K562 (cell line): ENCODE data around the gene NELFE. TPM values are rescaled to one million over a fixed set of nuclear protein-coding genes. Genes with fewer than 3 reads are reported as not detected.

ENCODE experiments used
- ATAC-seq: fragments of 200-7000 bp; cut with Tn5 transposase; 3 replicates; pipeline ENCODE4 v1.9.1; 2020; ENCODE audit warnings: moderate library complexity
- BruUV-seq: library from RNA; stranded (reverse); fragments of 400-500 nt; replicated peaks from 2 replicates; lab custom pipeline; 2021; lab: Mats Ljungman, UMichigan
- CTCF ChIA-PET: fragments of 300-600 bp; formaldehyde crosslinking; extraction: SDS; loops from one replicate; lab custom pipeline; 2021; ENCODE audit warnings: low intra/inter-chr PET ratio; lab: Yijun Ruan, JAX
- POLR2A ChIA-PET: fragments of 300-600, 350-650 bp; sonication (Branson Sonifier 250); formaldehyde crosslinking; extraction: SDS; loops from one replicate; lab custom pipeline; 2021; ENCODE audit warnings: antibody characterized with exemption, inconsistent platforms; lab: Yijun Ruan, JAX
- DNase-seq, 4 experiments: peaks; one replicate each; pipeline versions ENCODE4 v3.0.0 to v3.0.0-alpha.2; 2011 to 2018; ENCODE audit warnings: low spot score in 3 of 4, mixed read lengths in 3 of 4; ENCODE audit errors: extremely low read depth in 1 of 4
- FAIRE-seq: peaks from 2 replicates; lab custom pipeline; 2011; peaks lifted over from hg19 to GRCh38; lab: Jason Lieb, UNC
- H2AFZ ChIP-seq: 2 replicates; pipeline ENCODE4 v1.6.0; 2011; ENCODE audit warnings: low read depth, low read length, control low read depth, inconsistent platforms
- H3K27ac ChIP-seq: fragments of 200-600 bp; 3 replicates; pipeline ENCODE4 v1.8.0; 2011; ENCODE audit warnings: low read depth, mild to moderate bottlenecking, control low read depth, inconsistent platforms, low read length, moderate library complexity, mixed read lengths; ENCODE audit errors: extremely low read depth
- H3K27me3 ChIP-seq, 2 experiments: fragments of 300-600 bp in 1 of 2; 2 replicates in 1 of 2; 3 replicates in 1 of 2; pipeline versions ENCODE4 v1.6.0 to v1.8.0; 2011; ENCODE audit warnings: inconsistent platforms in 2 of 2, low read length in 2 of 2, mild to moderate bottlenecking in 1 of 2, mixed read lengths in 1 of 2, moderate library complexity in 1 of 2; ENCODE audit not compliant: control insufficient read depth in 2 of 2, insufficient read depth in 2 of 2
- H3K36me3 ChIP-seq: fragments of 300-600 bp; 3 replicates; pipeline ENCODE4 v1.8.0; 2011; ENCODE audit warnings: mild to moderate bottlenecking, low read length, inconsistent platforms; ENCODE audit not compliant: control insufficient read depth, insufficient read depth
- H3K4me1 ChIP-seq, 2 experiments: fragments of 200-600 bp in 1 of 2; replicated peaks in 1 of 2; 2 replicates in 1 of 2; 3 replicates in 1 of 2; pipeline versions ENCODE4 v1.5.1 to v1.8.0; 2011; ENCODE audit warnings: inconsistent platforms in 2 of 2, low read length in 2 of 2, mild to moderate bottlenecking in 1 of 2, mixed read lengths in 1 of 2, moderate library complexity in 1 of 2; ENCODE audit not compliant: control insufficient read depth in 2 of 2, insufficient read depth in 2 of 2
- H3K4me2 ChIP-seq: 2 replicates; pipeline ENCODE4 v1.6.1; 2011; ENCODE audit warnings: low read length, control low read depth, inconsistent platforms, mixed read lengths; ENCODE audit not compliant: insufficient read depth
- H3K4me3 ChIP-seq: fragments of 200-600 bp; sonication (generic), shearing (Covaris generic); 2 replicates; pipeline ENCODE4 v1.5.1; 2016; ENCODE audit warnings: control low read depth, inconsistent platforms
- H3K79me2 ChIP-seq: fragments of 200-600 bp; 3 replicates; pipeline ENCODE4 v1.8.0; 2011; ENCODE audit warnings: low read length, inconsistent platforms; ENCODE audit not compliant: control insufficient read depth, insufficient read depth
- H3K9ac ChIP-seq, 2 experiments: 2 replicates each; pipeline versions ENCODE4 v1.6.0 to v1.6.1; 2011; ENCODE audit warnings: low read depth in 2 of 2, low read length in 2 of 2, control low read depth in 1 of 2, inconsistent platforms in 1 of 2, mild to moderate bottlenecking in 1 of 2, mixed read lengths in 1 of 2; ENCODE audit not compliant: insufficient read depth in 1 of 2
- H3K9me1 ChIP-seq: one replicate; pipeline ENCODE4 v1.6.0; 2011; ENCODE audit warnings: inconsistent platforms, mild to moderate bottlenecking, low read length, moderate library complexity; ENCODE audit not compliant: control insufficient read depth, insufficient read depth
- H3K9me3 ChIP-seq: replicated peaks from 2 replicates; pipeline ENCODE4 v1.5.1; 2011; ENCODE audit warnings: low read depth, low read length, inconsistent platforms; ENCODE audit not compliant: control insufficient read depth, insufficient read depth
- H4K20me1 ChIP-seq: replicated peaks from 2 replicates; pipeline ENCODE4 v1.6.1; 2011; ENCODE audit warnings: low read length, inconsistent platforms, mixed read lengths; ENCODE audit not compliant: control insufficient read depth, insufficient read depth
- DACH1 ChIP-seq: fragments of 450-650 bp; IDR thresholded peaks from 2 replicates; pipeline ENCODE4 v1.6.1; 2018; ENCODE audit not compliant: partially characterized antibody
- PHF21A ChIP-seq: fragments of 450-650 bp; IDR thresholded peaks from 2 replicates; pipeline ENCODE4 v1.6.1; 2017; ENCODE audit warnings: low read depth, borderline replicate concordance
- ZNF175 ChIP-seq: fragments of 200-800 bp; sonication (Bioruptor generic); IDR thresholded peaks from 2 replicates; pipeline ENCODE4 v1.6.1; 2016; ENCODE audit warnings: low read depth, mild to moderate bottlenecking, missing genetic modification characterization, missing compliant biosample characterization
- ZNF232 ChIP-seq: sonication (generic); formaldehyde crosslinking; IDR thresholded peaks from 2 replicates; pipeline ENCODE4 v1.8.0; 2022; ENCODE audit warnings: mild to moderate bottlenecking, missing genetic modification reagents
- ZNF316 ChIP-seq: fragments of 450-650 bp; IDR thresholded peaks from 2 replicates; pipeline ENCODE4 v1.6.1; 2016
- ZNF77 ChIP-seq: fragments of 250-450 bp; sonication (Bioruptor Pico); IDR thresholded peaks from 2 replicates; pipeline ENCODE4 v1.5.0; 2020
- ZNF785 ChIP-seq: fragments of 250-450 bp; sonication (Bioruptor Pico); IDR thresholded peaks from 2 replicates; pipeline ENCODE4 v1.4.0; 2020; ENCODE audit warnings: mild to moderate bottlenecking
- WGBS: fragments of 100-300 bp; shearing (Covaris generic); methylation state at CpG from one replicate; pipeline ENCODE4 v1.1.6; 2016; ENCODE audit warnings: low coverage, mixed read lengths; ENCODE audit not compliant: insufficient coverage; ENCODE audit errors: missing lambda C conversion rate; 5-methylcytosine and 5-hydroxymethylcytosine counted together
- in situ Hi-C: fragments of 300-500 bp; cut with MboI; formaldehyde crosslinking; loops from 4 replicates; pipeline ENCODE4 v1.15.0; 2018; ENCODE audit warnings: inconsistent platforms, mixed read lengths
- intact Hi-C: fragments of 100-400 bp; cut with micrococcal nuclease; formaldehyde crosslinking; loops from 2 replicates; pipeline ENCODE4 v1.14.2; 2022
- polyA plus RNA-seq, 8 experiments: library from polyadenylated mRNA; depleted of rRNA in 4 of 8; stranded (reverse) in 5 of 8; unstranded in 3 of 8; fragments of >200 nt; fragmentation: Nextera tagmentation in 2 of 8; fragmentation: Illumina TruSeq in 1 of 8; extraction: Ambion mirVana in 2 of 8; extraction: Trizol in 1 of 8; gene quantifications; 2 replicates each; pipeline versions ENCODE4 v1.2.1 to v1.2.3, GENCODE V29; 2011 to 2014; ENCODE audit warnings: inconsistent platforms in 1 of 8, missing spikeins in 1 of 8
- total RNA-seq, 7 experiments: library from RNA; depleted of rRNA in 6 of 7; stranded (reverse); fragments of >200 nt in 6 of 7; fragmentation: Illumina TruSeq in 2 of 7; extraction: Trizol in 2 of 7; gene quantifications; 2 replicates each; pipeline versions ENCODE4 v1.2.1 to v1.2.3, GENCODE V29; 2011 to 2021; ENCODE audit warnings: low replicate concordance in 1 of 7

Gene NELFE
- total and polyA plus RNA-seq, 9 of the 15 experiments (the other 6 are each of a cell fraction or from before 2014, with no cell fraction given), result 15.2 to 157 (median 91.5) TPM

- CTCF ChIA-PET, result no interaction called here
- intact Hi-C loops, result loop anchor here (5.0 kb wide), 1 partner anchor 44 kb away; the partner anchor contains the start of gene ZBTB12
- POLR2A ChIA-PET, result interaction anchor here (0.7 to 1.2 kb wide), 3 partner anchors 11 to 97 kb away, joined by 3 to 6 read pairs (median 5); partner anchors contain the start of gene DXO
- peaks cover 7% of the 10 kb centered on the region for H3K36me3 ChIP-seq
- H3K79me2 ChIP-seq, result no peaks in the 10 kb centered on the region
- no peaks in the 10 kb centered on the region for H3K9me3 ChIP-seq
- H3K27me3 ChIP-seq, result peaks cover 2 to 26% of the 10 kb centered on the region in 2 experiments; a peak in 3 of 5 replicates
- no peaks in the 10 kb centered on the region for H4K20me1 ChIP-seq
- no peak overlapping the region for H3K4me3 ChIP-seq
- no peak for TF ChIP-seq ZNF785 (CRISPR knock-in tag)
- TF ChIP-seq ZNF316, result 0 out of 2 replicates have a peak, but pooled peaks have one; percentile 10
- no peak for TF ChIP-seq DACH1
- TF ChIP-seq ZNF175 (CRISPR knock-in tag), result no peak
- no peak for TF ChIP-seq ZNF232 (CRISPR knock-in tag)
- no peak for TF ChIP-seq PHF21A
- no peak for TF ChIP-seq ZNF77 (CRISPR knock-in tag)
- no peak for DNase-seq
- H3K27ac ChIP-seq, result no peak overlapping the region
- no peak for ATAC-seq
- no peak for FAIRE-seq
- H3K9me1 ChIP-seq, result peaks cover 7% of the 10 kb centered on the region
- no TSS peak for BruUV-seq
- no peak overlapping the region for H3K4me2 ChIP-seq
- H3K9ac ChIP-seq, result 0 out of 4 replicates have a peak overlapping the region, but pooled peaks of 1 of the 2 experiments have one; percentile 17
- no peak overlapping the region for H2AFZ ChIP-seq
- in situ Hi-C loops, result no loop called here
- peaks cover 16 to 24% of the 10 kb centered on the region in 2 experiments for H3K4me1 ChIP-seq
- WGBS, result 62% methylated on average over 11 of the region's 11 CpGs
Observed at GRCh38 chr6:31946370-31946885, 12.3 kb downstream of the NELFE start.
